Measurements from ENCODE around the gene TMEM184A.

- TF ChIP-seq CTCF (IDR thresholded peaks at IDR 0.05) (no peak), POLR2A (IDR thresholded peaks at IDR 0.05) (no peak)
Observed at GRCh38 chr7:1598961-1599639, 43.1 kb upstream of the TMEM184A start.
